GM12873 (cell line): Measurements from ENCODE around the gene LZIC.

Source experiments
- TF ChIP-seq, protein P1 (sequence below): IDR thresholded peaks from 2 replicates; pipeline ENCODE4 v1.5.1; 2012; ENCODE audit warnings: low read depth, mild to moderate bottlenecking, moderate library complexity, low read length, control low read depth; ENCODE audit not compliant: insufficient read depth; ENCODE audit errors: missing control alignments

Gene LZIC

DNA sequence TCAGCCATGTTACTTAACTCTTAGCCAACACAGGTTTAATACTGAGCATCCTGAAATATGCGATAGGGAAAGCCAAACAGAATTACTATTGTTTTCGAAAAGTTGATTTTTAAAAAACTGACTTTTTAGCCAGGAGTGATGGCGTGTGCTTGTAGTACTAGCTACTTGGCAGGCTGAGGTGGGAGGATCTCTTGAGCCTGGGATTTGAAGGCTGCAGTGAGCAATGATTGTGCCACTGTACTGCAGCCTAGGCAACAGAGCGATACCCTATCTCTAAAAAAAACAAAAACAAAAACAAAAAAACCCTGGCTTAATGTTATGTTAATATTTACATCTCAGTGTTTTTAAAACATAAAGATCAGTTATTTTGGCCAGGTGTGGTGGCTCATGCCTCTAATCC is 16.8 kb upstream of the LZIC start:
- TF ChIP-seq, protein P1, sequence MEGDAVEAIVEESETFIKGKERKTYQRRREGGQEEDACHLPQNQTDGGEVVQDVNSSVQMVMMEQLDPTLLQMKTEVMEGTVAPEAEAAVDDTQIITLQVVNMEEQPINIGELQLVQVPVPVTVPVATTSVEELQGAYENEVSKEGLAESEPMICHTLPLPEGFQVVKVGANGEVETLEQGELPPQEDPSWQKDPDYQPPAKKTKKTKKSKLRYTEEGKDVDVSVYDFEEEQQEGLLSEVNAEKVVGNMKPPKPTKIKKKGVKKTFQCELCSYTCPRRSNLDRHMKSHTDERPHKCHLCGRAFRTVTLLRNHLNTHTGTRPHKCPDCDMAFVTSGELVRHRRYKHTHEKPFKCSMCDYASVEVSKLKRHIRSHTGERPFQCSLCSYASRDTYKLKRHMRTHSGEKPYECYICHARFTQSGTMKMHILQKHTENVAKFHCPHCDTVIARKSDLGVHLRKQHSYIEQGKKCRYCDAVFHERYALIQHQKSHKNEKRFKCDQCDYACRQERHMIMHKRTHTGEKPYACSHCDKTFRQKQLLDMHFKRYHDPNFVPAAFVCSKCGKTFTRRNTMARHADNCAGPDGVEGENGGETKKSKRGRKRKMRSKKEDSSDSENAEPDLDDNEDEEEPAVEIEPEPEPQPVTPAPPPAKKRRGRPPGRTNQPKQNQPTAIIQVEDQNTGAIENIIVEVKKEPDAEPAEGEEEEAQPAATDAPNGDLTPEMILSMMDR = no peak

DNA sequence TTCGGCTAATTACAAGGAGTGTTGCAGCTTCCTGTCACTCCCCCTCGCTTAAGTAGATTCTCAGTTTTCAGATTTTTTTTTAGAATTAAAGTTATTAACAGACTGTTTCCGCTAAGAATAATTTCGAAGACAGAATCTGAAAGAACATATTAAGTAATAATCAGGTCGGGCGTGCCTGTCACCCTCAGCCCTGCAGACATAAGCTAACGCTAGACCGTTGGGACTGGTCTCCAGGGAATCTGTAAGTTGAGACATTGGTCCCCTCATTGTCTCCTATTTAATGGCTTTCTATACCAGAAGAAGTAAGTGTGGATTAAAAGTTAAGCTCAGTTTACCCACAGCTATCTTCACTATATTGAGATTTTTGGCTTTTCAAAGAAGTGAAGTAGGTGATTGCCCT is 14.5 kb upstream of the LZIC start:
- TF ChIP-seq, protein P1 = no peak

DNA sequence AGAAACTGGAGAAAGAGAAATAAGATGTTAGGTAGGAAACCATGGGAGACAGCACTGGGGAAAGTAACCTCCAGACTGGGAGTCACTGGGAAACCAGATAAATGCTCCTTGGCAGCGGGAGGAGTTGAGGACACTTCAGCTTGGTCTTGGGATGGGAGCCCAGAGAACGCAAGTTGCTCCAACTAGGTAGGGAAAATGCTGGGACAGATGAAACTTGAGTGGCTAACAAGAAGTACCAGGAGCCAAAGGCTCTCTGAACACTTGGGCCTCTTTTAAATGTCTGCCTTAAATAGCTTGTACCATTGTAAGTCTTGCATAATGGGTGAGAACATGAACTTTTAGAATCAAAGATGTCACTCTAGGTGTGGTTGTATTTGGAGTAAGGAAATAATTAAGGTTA is 3.1 kb upstream of the LZIC start:
- TF ChIP-seq, protein P1 = no peak

DNA sequence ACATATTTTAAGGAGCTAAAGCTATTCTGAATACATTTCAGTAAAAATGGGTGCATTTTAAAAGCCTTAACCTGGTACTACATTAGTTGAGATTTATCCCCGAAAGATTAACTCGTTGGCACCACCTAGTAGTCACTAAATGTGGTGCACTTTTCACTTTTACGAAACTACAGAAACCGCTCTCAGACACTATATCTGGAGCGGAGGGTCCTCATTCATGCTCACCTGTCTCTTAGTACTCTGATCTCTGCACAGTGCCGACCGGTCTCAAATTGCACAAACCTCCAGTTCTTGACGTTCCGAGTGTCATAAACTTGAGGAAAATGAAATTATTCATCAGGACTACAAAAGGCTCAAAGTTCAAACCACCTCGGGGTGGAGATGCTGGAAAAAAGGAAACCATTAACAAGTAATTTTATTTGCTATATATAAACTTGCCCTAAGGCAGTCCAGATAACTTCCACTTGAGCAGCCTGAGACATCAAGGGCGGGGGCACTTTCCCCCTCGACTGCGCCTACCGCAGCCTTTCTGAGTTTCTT is 722 bp downstream of the LZIC start:
- TF ChIP-seq, protein P1 = peak; percentile 59

DNA sequence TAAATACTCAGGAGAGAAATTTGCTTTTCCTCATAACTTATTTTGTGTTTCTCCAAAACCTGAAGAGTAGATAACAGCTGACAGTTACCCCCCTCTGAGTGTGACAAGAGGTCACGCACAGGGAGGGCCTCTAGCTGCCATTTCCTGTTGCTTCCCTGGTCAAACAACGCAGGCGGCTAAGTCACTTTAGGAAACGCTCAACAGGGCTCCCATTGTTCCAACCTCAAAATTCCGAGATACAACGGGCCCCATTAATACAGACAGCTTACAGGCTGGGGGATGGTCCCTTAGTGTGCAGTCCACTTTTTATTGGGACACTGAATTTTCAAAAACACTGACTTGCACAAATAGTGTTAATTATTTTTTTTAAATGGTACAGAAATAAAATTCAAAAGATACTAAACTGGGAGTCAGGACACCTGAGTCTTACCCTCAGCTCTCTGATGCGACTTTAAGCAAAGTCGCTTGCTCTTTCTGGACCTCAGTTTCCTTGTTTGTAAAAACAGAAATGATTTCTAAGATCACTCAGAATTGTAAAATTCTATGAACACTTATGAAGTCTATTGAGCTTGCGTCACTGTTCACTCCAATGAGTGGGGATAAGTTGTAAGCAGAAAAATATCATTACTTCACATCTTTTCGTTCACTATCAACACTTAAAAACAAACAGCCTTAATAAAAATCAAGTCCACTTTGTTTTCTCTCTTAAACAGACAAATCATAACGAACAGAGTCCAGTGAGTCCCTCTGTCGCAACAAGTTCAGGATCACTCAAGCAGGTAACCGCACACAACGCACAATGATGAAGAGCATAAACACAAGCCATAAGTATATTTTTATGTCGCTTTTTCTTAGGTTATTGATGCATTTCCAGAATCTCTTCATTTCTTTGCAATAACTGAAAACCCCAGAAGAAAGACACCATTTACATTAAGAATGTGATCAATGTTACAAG is 13.5 kb downstream of the LZIC start:
- TF ChIP-seq, protein P1 = no peak

DNA sequence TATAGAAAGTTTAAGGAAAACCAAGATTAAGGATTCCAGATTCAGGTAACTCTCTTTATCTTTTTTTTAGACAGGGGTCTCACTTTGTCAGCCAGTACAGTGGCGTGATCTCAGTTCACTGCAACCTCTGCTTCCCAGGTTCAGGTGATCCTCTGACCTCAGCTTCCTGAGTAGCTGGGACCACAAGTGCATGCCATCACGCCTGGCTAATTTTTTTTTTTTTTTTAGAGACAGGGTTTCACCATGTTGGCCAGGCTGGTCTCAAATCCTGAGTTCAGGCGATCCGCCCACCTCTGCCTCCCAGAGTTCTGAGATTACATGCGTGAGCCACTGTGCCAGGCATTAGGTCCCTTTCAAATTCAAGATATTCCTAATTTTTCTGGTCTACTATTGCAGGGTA is 15.9 kb downstream of the LZIC start:
- TF ChIP-seq, protein P1 = no peak

DNA sequence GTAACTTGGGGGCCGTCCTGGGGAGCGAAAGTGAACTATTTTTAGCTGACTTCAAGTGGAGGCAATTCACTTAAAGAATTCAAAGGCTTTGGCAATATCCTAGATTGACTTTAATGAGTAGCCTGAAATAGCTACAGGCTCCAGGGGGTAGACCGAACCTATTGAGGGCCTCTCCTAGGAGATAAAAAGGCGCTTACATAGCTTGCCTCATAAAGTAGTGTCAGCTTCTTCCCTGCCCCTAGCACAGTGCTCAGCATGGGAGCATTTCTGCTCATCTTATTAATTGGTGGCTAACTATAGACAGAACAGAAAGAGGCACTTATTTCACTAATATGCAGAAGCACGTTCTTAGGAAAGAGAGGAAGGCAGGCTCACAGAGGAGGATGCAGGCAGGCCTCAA is 20.8 kb downstream of the LZIC start:
- TF ChIP-seq, protein P1 = no peak
